Astrocyte (in vitro differentiated cells and primary cell): ENCODE data around the gene C1orf167. TPM values are rescaled to one million over a fixed set of nuclear protein-coding genes. Genes with fewer than 3 reads are reported as not detected.

Experiments used
- DNase-seq: peaks from one replicate; pipeline ENCODE4 v3.0.0-alpha.2; 2010; ENCODE audit warnings: low read depth
- FAIRE-seq: peaks from 2 replicates; lab custom pipeline; 2011; peaks lifted over from hg19 to GRCh38; lab: Jason Lieb, UNC
- H2AFZ ChIP-seq: 2 replicates; pipeline ENCODE4 v1.6.0; 2012; ENCODE audit warnings: low read depth, low read length, inconsistent platforms
- H3K27ac ChIP-seq: 2 replicates; pipeline ENCODE4 v1.5.1; 2011; ENCODE audit warnings: low read depth, low read length, inconsistent platforms
- H3K27me3 ChIP-seq: 2 replicates; pipeline ENCODE4 v1.6.0; 2011; ENCODE audit warnings: low read length, inconsistent platforms; ENCODE audit not compliant: insufficient read depth
- H3K36me3 ChIP-seq: 2 replicates; pipeline ENCODE4 v1.5.1; 2011; ENCODE audit warnings: low read length, inconsistent platforms; ENCODE audit not compliant: insufficient read depth
- H3K4me1 ChIP-seq: 2 replicates; pipeline ENCODE4 v1.5.1; 2011; ENCODE audit warnings: low read length, inconsistent platforms; ENCODE audit not compliant: insufficient read depth
- H3K4me2 ChIP-seq: 2 replicates; pipeline ENCODE4 v1.6.0; 2012; ENCODE audit warnings: low read length, inconsistent platforms
- H3K4me3 ChIP-seq: 2 replicates; pipeline ENCODE4 v1.5.1; 2011; ENCODE audit warnings: low read depth, mild to moderate bottlenecking, low read length, inconsistent platforms; ENCODE audit not compliant: insufficient read depth
- H3K79me2 ChIP-seq: 2 replicates; pipeline ENCODE4 v1.6.0; 2012; ENCODE audit warnings: mild to moderate bottlenecking, low read length, inconsistent platforms; ENCODE audit not compliant: insufficient read depth
- H3K9ac ChIP-seq: 2 replicates; pipeline ENCODE4 v1.6.0; 2012; ENCODE audit warnings: mild to moderate bottlenecking, low read length, inconsistent platforms
- H3K9me3 ChIP-seq: 2 replicates; pipeline ENCODE4 v1.5.1; 2012; ENCODE audit warnings: low read depth, mild to moderate bottlenecking, low read length, inconsistent platforms; ENCODE audit not compliant: insufficient read depth
- H4K20me1 ChIP-seq: 2 replicates; pipeline ENCODE4 v1.6.0; 2012; ENCODE audit warnings: low read length, inconsistent platforms; ENCODE audit not compliant: insufficient read depth
- H3K27ac Mint-ChIP-seq: one replicate; pipeline ENCODE4 v1.8.0; 2021; ENCODE audit warnings: mild to moderate bottlenecking, mixed read lengths; ENCODE audit not compliant: unreplicated experiment
- H3K27me3 Mint-ChIP-seq: one replicate; pipeline ENCODE4 v1.8.0; 2021; ENCODE audit warnings: low read depth, mixed read lengths; ENCODE audit not compliant: unreplicated experiment
- H3K36me3 Mint-ChIP-seq: one replicate; pipeline ENCODE4 v1.8.0; 2021; ENCODE audit warnings: low read depth, mixed read lengths; ENCODE audit not compliant: unreplicated experiment
- H3K4me1 Mint-ChIP-seq: one replicate; pipeline ENCODE4 v1.8.0; 2021; ENCODE audit warnings: low read depth, mixed read lengths; ENCODE audit not compliant: unreplicated experiment
- H3K4me3 Mint-ChIP-seq: one replicate; pipeline ENCODE4 v1.8.0; 2021; ENCODE audit warnings: mild to moderate bottlenecking, moderate library complexity, mixed read lengths; ENCODE audit not compliant: unreplicated experiment
- H3K9me3 Mint-ChIP-seq: one replicate; pipeline ENCODE4 v1.8.0; 2021; ENCODE audit warnings: mild to moderate bottlenecking, mixed read lengths; ENCODE audit not compliant: unreplicated experiment
- EZH2 ChIP-seq: IDR thresholded peaks from 2 replicates; pipeline ENCODE4 v1.6.1; 2012; ENCODE audit warnings: mild to moderate bottlenecking, low read length, inconsistent platforms; ENCODE audit not compliant: insufficient read depth
- total RNA-seq: library from RNA; stranded (reverse); gene quantifications from 2 replicates; pipeline ENCODE4 v1.2.1, GENCODE V29; 2021
- TF ChIP-seq, protein P1 (sequence below): IDR thresholded peaks from 2 replicates; pipeline ENCODE4 v1.5.1; 2011; ENCODE audit warnings: low read depth, mild to moderate bottlenecking, inconsistent platforms, low read length, moderate library complexity; ENCODE audit not compliant: insufficient read depth

C1orf167 gene
- total RNA-seq, 1 donor from 2014 or later = not detected

DNA sequence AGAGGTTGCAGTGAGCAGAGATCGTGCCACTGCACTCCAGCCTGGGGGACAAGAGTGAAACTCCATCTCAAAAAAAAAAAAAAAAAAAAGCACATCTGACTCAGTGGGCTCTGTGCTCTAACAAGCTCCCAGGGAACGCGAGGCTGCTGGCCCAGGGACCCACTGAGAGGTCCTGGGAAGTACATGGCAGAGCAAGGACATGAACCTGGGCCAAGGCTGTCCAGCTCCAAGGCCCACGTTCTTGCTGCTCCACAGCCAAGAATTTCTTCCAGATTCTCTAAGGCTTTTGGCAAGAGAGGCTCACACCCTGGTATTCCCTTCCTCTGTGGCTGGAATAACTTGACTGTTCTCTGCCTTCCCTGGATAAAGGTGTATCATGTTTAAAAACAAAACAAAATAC is 41.5 kb upstream of the C1orf167 start:
- Mint-ChIP-seq H3K27ac (no peak overlapping the region), H3K4me3 (no peak overlapping the region), H3K36me3 (no peaks in the 10 kb centered on the region), H3K4me1 (no peaks in the 10 kb centered on the region), H3K9me3 (no peaks in the 10 kb centered on the region), H3K27me3 (peaks cover 36% of the 10 kb centered on the region)
- Histone ChIP-seq H3K27me3 (peaks cover 2% of the 10 kb centered on the region), H4K20me1 (no peaks in the 10 kb centered on the region), H3K4me2 (no peak overlapping the region), H3K79me2 (no peaks in the 10 kb centered on the region), H3K36me3 (no peaks in the 10 kb centered on the region), H3K4me3 (no peak overlapping the region), H2AFZ (no peak overlapping the region), H3K9me3 (no peaks in the 10 kb centered on the region), H3K4me1 (peaks cover 3% of the 10 kb centered on the region), H3K27ac (no peak overlapping the region), H3K9ac (no peak overlapping the region)
- no peak for DNase-seq
- TF ChIP-seq, protein P1, sequence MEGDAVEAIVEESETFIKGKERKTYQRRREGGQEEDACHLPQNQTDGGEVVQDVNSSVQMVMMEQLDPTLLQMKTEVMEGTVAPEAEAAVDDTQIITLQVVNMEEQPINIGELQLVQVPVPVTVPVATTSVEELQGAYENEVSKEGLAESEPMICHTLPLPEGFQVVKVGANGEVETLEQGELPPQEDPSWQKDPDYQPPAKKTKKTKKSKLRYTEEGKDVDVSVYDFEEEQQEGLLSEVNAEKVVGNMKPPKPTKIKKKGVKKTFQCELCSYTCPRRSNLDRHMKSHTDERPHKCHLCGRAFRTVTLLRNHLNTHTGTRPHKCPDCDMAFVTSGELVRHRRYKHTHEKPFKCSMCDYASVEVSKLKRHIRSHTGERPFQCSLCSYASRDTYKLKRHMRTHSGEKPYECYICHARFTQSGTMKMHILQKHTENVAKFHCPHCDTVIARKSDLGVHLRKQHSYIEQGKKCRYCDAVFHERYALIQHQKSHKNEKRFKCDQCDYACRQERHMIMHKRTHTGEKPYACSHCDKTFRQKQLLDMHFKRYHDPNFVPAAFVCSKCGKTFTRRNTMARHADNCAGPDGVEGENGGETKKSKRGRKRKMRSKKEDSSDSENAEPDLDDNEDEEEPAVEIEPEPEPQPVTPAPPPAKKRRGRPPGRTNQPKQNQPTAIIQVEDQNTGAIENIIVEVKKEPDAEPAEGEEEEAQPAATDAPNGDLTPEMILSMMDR = no peak
- no peak for TF ChIP-seq EZH2
- FAIRE-seq = no peak

DNA sequence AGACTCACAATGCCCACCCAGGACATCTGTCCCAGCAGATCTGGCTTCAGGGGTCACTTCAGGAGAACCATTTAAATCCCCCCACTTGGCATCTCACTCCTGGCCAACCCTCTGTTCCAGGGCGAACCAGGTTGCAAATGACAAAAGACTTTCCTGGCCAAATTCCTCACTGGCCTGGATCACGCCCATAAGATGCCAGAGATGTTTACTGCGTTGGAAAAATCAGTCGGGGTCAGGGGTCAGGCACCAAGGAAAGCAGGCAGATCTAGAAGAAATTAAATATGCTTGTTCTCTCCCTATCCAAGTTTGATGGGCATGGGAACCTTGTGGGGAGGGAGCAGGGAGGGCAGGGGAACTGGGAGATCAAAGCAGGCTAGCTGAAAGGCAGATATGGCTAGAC is 40.7 kb upstream of the C1orf167 start:
- no peak for FAIRE-seq
- Histone ChIP-seq H3K9me3 (no peaks in the 10 kb centered on the region), H3K9ac (no peak overlapping the region), H4K20me1 (no peaks in the 10 kb centered on the region), H3K27ac (no peak overlapping the region), H3K27me3 (peaks cover 2% of the 10 kb centered on the region), H3K4me3 (no peak overlapping the region), H3K4me2 (no peak overlapping the region), H3K36me3 (no peaks in the 10 kb centered on the region), H3K4me1 (peaks cover 3% of the 10 kb centered on the region), H3K79me2 (no peaks in the 10 kb centered on the region), H2AFZ (no peak overlapping the region)
- Mint-ChIP-seq H3K9me3 (no peaks in the 10 kb centered on the region), H3K36me3 (no peaks in the 10 kb centered on the region), H3K27ac (no peak overlapping the region), H3K4me3 (no peak overlapping the region), H3K27me3 (peaks cover 30% of the 10 kb centered on the region), H3K4me1 (no peaks in the 10 kb centered on the region)
- DNase-seq = no peak
- TF ChIP-seq EZH2 = no peak

DNA sequence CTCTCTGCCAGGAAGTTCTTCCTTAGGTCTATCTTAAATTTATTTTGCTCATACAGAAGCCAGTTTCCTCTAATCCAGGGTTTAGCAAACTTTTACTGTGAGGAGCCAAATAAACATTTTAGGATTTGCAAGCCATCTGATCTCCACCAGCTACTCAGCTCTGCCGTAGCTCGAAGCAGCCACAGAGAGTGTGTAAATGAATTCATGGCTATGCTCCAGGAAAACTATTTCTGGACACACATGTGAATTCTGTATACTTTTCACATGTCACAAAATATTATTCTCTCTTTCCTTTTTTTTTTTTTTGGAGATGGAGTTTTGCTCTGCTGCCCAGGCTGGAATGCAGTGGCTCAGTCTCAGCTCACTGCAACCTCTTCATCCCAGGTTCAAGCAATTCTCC is 39.5 kb upstream of the C1orf167 start:
- Histone ChIP-seq H3K27me3 (peaks cover 2% of the 10 kb centered on the region), H3K36me3 (no peaks in the 10 kb centered on the region), H3K27ac (no peak overlapping the region), H2AFZ (no peak overlapping the region), H3K4me3 (no peak overlapping the region), H3K9me3 (no peaks in the 10 kb centered on the region), H3K4me1 (peaks cover 3% of the 10 kb centered on the region), H3K4me2 (no peak overlapping the region), H3K9ac (no peak overlapping the region), H3K79me2 (no peaks in the 10 kb centered on the region), H4K20me1 (no peaks in the 10 kb centered on the region)
- H3K27me3 Mint-ChIP-seq = peaks cover 29% of the 10 kb centered on the region
- no peaks in the 10 kb centered on the region for H3K4me1 Mint-ChIP-seq
- TF ChIP-seq, protein P1 = no peak
- no peak for TF ChIP-seq EZH2
- H3K9me3 Mint-ChIP-seq = no peaks in the 10 kb centered on the region
- H3K27ac Mint-ChIP-seq = no peak overlapping the region
- DNase-seq (no peak), FAIRE-seq (no peak)
- no peaks in the 10 kb centered on the region for H3K36me3 Mint-ChIP-seq
- no peak overlapping the region for H3K4me3 Mint-ChIP-seq
